ENCODE data around the gene NPFFR1.

NPFFR1 gene, protein sequence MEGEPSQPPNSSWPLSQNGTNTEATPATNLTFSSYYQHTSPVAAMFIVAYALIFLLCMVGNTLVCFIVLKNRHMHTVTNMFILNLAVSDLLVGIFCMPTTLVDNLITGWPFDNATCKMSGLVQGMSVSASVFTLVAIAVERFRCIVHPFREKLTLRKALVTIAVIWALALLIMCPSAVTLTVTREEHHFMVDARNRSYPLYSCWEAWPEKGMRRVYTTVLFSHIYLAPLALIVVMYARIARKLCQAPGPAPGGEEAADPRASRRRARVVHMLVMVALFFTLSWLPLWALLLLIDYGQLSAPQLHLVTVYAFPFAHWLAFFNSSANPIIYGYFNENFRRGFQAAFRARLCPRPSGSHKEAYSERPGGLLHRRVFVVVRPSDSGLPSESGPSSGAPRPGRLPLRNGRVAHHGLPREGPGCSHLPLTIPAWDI

DNA sequence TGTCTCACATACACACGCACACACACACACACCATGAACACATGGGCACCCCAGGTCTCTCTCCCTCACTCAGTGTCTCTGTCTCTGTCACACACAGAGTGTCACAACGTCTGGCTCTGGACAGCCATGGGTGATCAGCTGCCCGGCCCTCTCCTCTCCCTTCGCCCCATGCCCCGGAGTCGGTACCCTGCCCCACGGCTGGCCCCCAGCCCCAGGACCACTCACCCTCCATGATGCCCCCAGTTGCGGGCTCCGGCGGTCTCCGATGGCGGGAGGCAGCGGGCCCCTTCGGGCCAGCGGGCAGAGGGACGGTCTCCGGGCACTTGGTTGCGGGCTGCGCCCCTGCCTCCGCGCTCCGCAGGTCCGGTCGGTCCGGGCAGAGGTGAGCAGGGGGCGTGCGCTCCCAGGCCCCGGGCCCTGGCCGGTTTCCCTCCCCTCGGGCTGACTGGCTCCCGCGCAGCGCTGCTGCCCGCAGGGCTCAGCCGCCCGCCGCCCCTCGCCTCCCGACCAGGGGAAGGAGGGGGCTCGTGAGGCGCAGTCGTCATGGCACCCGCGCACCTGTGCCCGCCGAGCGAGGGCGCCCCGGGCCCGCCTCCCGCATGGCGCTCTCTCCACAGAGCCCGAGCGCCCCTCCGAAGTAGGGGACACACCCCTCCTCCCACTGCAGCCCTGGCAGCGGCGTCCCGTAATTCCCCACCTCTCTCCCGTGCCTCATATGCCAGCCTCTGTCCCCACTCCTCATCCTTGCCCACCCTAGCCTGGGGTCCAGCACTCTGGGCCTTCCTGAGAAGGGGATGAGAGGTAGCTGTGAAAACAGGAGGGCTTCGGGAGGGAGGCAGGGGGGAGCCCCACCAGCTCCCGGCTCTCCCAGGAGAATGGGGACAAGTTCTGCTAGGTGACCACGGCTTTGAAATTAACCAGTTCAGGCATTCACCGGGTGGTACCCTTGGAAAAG, at the start of gene NPFFR1:
Gene NPFFR1 (minus strand): TSS at position 560 of the 955 bp plus-strand sequence. CDS start 328 bp downstream, at position 232.
- no peak for DNase-seq

DNA sequence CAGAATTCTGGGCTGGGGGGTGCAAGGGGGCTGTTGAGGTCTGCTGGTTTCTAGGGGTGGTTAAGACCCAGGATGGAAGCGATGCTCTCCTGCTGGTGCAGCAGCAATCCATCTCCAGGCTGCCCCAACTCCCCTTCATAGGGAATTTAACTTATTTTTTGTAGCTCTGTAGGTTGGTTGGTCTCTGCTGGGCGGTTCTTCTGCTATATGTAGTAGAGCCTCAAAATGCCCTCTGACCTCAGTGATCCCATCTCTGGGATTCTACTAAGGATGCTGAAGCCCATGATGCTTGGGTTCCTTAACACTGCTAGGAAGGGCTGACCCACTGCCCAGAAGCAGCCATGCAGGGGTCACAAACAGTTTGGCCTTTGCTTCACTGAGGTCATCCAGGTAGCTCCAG, 49.5 kb upstream of the NPFFR1 start:
- no peak for DNase-seq

DNA sequence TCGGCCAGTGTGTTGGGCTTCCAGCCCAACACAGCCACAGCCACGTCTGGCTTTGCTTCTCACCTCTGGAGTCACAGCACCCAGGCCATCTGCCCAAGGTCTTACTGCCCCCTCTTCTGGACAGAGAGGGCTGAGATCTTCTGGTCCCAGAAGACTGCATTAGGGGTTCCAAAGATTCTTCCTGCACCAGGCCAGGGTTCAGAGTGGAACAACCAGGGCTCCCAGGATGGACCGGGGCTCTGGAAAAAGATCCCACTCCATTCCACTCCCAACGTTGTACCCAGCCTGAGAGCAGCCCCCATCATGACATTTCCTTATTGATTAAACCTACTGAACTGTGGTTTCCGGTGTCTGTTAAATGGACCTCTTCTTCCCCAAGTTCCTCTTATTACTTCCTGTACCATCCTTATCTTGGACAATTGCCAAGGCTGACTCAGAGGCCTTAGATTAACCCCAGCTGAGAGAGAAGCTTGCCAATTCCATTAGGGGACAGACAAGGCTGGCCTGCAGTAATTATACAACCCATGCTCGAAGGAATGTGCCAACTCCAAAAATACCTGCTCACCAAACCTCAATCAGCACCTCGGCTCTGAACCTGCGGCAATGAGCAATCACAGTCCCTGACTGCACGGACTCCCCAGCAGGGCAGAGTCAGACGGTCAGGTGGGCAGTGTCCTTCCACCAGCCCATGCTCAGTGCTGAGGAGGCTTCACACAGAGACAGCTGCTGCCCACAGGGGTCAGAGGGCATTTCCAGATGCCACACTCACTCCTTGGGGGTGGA, 47.9 kb upstream of the NPFFR1 start:
- DNase-seq: no peak

DNA sequence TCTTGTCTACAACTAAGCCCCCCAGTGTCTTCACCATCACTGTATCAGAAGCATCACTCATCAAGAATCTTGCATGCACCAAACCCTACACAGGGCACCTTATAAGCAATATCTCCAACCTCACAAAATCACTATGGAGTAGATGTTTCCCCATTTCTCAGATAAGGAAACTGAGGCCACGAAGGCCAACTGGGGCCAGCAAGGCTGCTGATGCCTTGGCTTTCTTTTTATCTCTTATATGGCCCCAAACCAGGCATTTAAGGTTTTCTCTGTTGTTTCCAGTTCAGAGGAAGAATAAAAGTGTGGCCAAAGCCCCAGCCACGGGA, 47.3 kb upstream of the NPFFR1 start:
- DNase-seq: no peak

DNA sequence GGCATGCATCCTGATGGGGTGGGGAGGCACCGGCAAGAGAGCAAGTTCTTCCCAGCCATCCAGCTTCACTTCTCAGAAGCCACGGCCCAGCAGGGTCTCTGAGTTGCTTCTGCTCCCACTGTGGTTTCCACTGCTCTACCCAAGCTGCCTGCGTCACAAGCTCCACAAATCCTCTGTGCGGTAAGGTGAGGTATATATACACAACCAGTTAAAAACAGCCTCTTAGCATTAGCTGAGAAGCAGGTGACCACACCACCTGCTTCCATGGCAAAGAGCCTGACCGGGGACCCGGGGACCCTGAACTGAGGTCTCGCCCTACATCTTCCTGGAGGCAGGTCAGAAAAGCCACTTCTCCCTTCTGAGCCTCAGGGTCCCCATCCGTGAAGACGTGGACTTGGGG, 46.9 kb upstream of the NPFFR1 start:
- DNase-seq: no peak

DNA sequence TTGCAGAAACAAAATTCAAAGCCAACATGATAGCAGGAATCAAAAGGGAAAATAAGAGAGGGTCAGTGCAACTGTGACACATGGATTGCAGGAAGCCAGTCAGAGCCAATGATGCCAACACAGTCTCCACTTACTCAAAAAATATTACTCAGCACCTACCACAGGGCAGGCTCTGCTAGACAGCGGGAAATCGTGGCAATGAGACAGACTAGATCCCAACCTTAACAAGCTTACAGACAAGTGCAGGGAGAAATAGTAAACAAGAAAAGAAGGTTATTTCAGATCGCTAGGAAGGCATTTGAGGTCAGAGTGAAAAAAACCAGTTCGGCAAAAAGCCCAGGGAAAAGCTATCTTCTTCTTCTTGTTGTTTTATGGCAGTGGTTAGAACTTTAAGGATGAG, 45.2 kb upstream of the NPFFR1 start:
- DNase-seq: no peak

DNA sequence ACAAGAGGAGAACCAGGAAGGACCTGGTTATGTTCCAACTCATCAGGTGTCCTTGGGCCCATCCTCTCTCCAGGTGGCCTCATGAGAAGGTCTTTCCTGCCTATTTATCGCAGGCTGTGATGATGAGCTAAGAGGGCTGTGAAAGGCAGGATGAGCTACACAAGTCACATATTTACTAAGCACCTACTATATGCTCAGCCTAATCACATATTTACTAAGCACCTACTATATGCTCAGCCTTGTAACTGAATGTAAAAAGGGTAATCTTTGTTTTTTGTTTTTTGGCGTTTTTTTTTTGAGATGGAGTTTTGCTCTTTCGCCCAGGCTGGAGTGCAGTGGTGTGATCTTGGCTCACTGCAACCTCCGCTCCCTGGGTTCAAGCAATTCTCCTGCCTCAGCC, 44.2 kb upstream of the NPFFR1 start:
- no peak for DNase-seq

DNA sequence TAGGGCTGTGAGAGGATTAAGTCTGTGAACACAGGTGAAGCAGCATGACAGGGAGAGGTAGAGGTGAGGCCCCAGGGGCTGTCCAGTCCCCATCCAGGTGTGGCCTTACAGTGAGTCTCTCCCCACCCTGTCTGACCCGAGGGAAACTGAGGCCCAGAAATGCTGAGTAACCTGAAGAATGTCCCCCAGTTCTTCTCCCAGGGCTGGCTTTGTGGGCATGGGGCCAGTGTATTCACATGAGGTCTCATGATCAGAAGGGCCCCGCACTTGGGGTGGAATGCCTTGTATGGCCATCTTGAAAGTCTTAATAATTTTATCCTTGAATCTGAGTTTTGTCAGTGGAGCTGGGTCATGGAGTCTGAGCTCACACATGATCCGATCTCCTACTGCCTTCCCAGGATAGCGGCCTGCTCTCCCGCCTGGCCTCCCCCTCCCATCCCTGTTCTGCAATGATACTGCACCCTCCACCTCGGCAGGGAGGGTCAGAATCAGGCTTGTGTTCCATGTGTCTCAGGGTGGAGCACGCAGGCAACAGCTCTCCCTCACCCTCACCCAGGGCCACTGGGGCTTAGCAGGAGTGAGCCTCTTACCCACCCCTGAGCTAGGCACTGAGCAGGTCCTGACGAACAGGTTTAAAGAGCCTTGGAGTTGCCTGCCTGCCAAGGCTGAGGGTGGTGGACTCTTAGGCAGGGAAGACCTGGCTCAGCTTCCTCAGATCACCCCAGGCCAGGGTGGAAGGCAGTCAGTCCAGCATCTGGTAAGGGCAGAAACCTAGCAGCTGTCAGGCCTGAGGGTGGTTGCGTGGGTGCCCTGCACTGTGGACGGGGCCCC, 41.4 kb upstream of the NPFFR1 start:
- no peak for DNase-seq

DNA sequence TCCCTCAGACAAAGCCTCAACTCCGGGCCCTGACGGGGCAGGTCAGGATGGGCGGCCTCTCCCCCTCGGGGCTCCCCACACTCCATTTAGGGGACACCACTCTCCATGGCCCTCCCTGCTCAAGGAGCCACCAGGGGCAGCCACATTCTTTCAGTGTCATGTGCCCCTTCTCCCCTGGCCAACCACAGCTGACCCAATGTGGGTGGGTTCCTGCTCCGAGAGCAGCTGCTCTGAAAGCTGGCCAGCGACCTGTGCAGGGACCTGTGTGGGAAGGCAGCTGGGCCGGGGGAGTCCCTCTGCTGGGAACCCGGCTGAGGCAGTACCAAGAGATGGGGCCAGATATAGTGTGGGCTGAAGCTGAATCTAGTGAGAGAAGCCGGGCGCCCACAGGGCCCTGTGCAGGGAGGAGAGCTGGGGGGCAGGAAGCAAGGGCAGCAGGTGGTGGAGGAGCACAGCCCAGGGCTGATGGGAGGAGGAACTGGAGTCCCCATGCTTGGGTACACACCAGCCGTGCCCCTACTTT, 40.6 kb upstream of the NPFFR1 start:
- DNase-seq: no peak

DNA sequence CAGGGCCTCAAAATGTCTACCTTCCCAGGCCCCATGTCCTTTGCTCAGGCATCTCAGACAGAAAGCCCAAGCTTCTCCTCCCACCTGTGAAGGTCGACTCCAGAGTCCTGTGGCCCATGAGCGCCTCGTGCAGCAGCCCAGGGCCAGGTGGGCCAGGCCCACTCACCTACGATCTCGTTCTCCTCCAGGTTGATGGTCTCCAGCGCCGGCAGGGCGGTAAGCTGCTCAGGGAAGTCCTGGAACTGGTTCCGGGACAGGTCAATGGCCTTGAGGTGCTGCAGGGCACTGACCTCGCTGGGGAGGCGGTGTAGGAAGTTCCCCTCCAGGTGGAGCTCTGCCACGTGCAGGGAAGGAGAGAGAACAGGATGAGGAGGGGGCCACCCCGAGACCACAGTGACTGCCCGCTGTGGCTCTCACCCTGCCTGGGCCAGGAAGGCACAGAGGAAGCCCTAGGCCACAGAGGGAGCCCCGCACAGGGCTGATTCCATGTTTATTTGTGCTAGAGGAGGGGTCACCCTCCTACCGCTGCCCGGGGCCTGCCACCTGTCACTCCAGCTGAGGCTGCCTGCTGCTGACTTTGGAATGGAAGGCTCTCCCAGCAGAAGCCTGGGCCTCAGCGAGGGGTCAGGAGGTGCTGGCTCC, 40.0 kb upstream of the NPFFR1 start:
- no peak for DNase-seq

DNA sequence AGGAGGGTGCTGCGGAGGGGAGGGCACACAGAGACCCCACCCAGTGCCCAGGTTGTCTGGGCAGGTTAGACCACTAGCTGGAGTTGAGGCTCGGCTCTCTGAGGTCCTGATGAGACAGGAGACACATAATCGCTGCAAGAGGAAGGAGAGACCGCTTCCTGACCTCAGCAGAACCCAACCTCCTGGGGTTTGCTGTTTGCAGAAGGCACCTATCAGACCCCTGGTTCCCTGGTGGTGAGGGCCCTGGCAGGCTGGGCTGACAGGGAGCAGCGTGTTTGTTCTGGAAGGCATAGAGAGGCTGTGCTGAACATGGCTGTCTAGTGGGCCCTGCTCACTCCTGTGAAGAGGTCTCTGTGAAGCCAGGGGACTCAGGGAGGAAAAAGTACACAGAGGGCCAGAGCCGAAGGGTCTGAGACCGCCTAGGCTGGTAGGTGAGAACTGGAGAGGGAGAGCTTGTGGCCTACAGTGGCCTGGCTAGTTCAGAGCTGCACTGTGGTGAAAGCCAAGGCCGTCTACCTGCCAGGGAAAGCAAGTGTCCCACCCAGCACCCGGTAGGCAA, 39.4 kb upstream of the NPFFR1 start:
- no peak for DNase-seq

DNA sequence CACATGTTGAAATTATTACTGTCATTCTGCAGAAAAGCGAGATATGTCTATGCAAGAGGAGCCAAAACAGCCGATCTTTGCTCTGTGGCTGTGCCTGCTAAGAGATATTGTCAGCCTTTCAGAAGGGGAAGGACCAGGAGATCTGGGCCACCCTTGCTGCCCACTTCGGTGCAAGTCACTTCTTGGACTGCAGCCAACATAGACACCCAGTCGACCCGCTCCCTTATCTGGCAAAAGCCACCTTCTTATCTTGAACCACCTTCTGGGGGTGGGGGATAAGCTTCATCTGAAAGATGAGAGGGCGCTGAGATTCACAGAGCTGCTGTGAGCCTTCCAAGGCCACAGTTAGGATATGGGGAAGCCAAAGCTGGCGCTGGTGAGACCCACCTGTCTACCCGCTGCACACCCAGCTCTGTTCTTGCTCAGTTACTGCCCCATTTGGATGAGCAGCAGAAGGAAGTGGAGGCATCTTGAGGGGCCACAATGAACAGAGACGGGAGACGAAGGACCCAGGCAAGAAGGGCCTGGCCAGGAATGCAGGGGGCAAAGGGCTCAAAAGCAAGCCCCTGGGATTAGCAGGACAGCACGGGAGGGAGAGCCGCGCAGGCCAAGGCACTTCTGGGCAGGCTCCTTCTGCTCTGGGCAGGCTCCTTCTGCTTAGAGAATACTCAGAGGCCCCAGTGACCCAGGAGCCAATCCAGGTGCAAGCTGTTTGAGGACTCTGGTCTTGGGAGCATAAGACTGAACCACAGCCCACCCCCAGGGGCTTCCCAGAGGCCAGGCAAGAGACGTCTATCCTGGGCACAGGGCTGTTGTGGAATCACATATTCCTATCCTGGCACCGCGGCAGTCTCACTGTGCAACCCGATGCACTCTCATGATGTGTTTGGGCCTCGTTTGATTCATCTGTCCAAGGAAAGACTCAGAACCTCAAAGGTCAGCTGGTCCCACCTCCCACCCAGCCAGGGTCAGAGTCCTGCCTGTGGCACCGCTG, 38.4 kb upstream of the NPFFR1 start:
- no peak for DNase-seq

DNA sequence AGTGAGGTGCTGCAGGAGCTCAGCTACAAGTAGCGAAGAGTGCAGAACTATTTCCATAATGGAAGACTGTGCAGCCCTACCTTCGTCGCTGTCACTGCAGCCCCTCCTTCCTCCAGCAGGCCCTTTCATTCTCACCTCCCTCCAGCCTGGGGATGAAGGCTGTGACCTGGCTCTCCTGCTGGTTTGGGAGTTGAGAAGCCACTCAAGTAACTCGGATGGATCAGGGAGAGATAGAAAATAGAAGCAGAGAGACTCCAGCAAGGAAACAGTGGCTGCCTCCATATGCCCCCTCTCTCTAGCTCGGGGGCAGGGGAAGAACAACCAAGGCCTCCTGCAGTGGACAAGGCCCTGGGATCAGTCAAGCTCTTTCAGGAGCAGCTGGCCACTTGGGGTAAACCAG, 37.4 kb upstream of the NPFFR1 start:
- no peak for DNase-seq

DNA sequence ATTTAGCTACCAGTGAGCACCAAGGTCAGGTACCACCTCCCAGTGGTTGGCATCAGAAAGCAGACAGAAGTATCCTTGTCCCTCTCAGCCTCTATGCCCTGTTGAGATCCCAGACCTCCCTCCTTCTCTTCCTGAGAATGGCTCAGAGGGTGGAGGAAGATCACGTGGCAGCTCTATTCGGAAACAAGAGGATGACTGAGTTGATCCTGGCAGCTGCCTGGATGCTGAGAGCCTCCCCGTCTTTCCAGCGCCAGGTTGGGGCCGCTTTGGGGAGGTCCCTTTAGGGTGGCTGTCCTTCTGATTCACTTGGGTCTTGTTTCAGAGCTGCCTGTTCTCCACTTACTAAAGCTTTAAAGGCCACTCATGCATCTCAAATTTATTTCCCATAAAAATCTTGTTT, 36.9 kb upstream of the NPFFR1 start:
- no peak for DNase-seq

DNA sequence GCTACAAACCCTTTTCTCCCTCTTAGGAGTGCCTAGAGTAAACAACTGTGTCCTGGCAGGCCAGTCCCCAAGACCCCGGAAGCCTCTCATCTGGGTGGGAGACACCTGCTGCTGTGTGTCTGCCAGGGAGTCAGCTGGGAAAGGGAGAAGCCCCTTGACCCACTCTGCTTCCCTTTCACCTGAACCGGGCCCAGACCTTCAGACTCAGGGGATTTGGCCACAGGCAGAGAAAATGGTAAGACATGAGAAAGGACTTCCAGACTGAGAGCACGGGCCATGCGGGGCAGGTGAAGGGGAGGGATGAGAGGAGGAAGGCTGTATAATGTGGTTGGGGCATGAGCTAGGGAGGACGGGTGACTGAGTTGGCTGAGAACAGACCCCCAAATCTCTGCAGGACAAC, 36.0 kb upstream of the NPFFR1 start:
- DNase-seq: no peak

DNA sequence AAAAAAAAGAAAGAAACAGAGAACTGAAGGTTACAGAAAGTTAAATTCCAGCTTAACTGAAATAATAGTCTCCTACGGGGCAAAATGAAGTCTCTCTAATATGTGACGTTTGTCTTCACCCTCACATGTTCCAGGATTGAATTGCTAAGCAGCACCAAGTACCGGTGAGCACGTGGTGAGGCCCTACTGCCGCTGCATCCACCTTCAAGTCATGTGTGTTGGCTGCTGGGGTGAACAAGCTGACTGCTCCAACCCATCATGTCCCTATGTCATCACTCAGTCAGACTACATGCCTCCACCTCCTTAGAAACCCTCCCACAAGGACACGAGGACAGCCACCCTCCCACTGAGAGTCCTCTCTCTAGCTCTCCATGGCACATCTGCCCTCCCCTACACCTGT, 35.4 kb upstream of the NPFFR1 start:
- DNase-seq: no peak

DNA sequence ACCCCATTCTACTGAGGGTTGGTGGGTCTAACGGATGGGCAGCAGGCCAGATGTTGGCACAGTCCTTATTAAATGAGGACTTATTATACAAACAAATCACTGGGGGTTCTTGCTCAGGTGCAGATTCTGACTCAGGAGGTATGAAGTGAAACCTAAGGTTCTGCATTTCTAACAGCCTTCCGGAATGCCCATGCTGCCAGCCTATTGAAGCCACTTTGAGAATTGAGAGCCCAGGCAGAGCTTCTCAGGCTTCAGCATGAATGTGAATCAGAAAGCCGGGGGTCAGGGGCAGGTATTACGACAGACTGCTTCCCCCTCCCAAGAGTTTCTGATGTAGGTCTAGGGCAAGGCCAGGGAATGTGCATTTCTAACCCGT, 34.1 kb upstream of the NPFFR1 start:
- DNase-seq: no peak

DNA sequence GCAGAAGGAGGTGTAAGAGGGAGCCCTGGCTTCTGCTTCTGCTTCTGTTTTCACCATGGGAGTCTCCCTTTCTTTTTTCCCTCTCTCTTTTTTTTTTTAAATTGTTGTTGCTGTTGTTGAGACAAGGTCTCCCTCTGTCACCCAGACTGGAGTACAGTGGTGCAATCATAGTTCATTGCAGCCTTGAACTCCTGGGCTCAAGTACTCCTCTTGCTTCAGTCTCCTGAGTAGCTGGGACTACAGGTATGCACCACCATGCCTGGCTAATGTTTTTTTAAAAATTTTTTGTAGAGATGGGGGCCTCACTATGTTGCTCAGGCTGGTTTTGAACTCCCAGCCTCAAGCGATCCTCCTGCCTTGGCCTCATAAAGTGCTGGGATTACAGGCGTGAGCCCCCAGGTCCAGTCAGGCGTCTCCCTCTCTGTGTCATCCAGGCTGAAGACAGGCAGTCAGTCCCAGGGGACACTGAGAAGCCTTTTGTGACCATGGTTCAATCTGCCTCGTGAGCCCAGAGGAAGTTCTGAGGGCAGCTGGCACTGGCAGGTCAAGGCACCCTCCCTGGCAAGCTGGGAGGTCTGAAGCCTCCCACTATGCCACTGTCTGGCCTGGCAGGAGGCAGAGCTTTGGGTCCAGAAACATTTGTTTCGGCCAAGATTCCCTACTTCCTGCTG, 33.6 kb upstream of the NPFFR1 start:
- no peak for DNase-seq

DNA sequence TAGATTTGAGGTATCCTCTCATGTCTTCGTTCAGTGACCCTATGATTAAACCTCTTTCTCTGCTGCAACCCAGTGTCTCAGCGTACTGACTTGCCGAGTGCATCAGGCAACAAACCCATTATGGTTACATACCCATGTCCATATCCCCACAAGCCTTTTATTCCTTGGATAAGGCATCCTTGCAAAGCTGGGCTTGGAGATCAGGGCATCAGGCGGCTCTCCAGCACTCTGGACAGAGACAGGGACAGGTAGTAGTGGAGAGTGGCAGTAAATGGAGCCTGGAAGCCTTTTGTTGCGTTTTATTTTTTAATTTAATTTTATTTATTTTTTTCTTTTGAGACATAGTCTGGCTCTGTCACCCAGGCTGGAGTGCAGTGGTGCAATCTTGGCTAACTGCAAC, 32.0 kb upstream of the NPFFR1 start:
- DNase-seq: no peak
